DOHH2 (cell line): Measurements from ENCODE around the gene MYT1.

Source experiments
- EZH2phosphoT487 ChIP-seq: fragments of 200-600 bp; sonication (generic); IDR thresholded peaks from 2 replicates; pipeline ENCODE4 v1.6.1; 2017; ENCODE audit warnings: borderline replicate concordance, mild to moderate bottlenecking, antibody characterized with exemption, low read length, moderate library complexity, mixed read lengths
- TF ChIP-seq, protein P1 (sequence below): fragments of 200-600 bp; sonication (generic); IDR thresholded peaks from one replicate; pipeline ENCODE4 v1.5.1; 2014; ENCODE audit warnings: antibody characterized with exemption, mild to moderate bottlenecking, low read depth, low read length; ENCODE audit not compliant: poor library complexity, severe bottlenecking

GRCh38 chr20:64196309-64196708 lies 32.1 kb downstream of the MYT1 start:
- TF ChIP-seq, protein P1, sequence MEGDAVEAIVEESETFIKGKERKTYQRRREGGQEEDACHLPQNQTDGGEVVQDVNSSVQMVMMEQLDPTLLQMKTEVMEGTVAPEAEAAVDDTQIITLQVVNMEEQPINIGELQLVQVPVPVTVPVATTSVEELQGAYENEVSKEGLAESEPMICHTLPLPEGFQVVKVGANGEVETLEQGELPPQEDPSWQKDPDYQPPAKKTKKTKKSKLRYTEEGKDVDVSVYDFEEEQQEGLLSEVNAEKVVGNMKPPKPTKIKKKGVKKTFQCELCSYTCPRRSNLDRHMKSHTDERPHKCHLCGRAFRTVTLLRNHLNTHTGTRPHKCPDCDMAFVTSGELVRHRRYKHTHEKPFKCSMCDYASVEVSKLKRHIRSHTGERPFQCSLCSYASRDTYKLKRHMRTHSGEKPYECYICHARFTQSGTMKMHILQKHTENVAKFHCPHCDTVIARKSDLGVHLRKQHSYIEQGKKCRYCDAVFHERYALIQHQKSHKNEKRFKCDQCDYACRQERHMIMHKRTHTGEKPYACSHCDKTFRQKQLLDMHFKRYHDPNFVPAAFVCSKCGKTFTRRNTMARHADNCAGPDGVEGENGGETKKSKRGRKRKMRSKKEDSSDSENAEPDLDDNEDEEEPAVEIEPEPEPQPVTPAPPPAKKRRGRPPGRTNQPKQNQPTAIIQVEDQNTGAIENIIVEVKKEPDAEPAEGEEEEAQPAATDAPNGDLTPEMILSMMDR = no peak
- no peak for TF ChIP-seq EZH2phosphoT487
